Measurements from ENCODE around the gene STX3.
"Not testable (repeated sequence)": the region's sequence is repeated elsewhere in the genome, so short reads cannot be mapped to it uniquely, and the experiment has no call there.

Gene STX3

GRCh38 chr11:59779487-59779886 is 24.3 kb downstream of the STX3 start:
- no peak overlapping the region for H3K4me3 ChIP-seq (ENCODE audit: low read length)
- H3K4me1 ChIP-seq (ENCODE audit: control insufficient read depth, insufficient read depth, low read length), result no peaks in the 10 kb centered on the region
- no peaks in the 10 kb centered on the region for H3K27me3 ChIP-seq (ENCODE audit: control insufficient read depth, insufficient read depth, low read length)
- no peak overlapping the region for H3K9ac ChIP-seq (ENCODE audit: low read length)
- H3K36me3 ChIP-seq (ENCODE audit: control insufficient read depth, insufficient read depth, low read length), result no peaks in the 10 kb centered on the region
- no peak overlapping the region for H3K27ac ChIP-seq (ENCODE audit: low read depth, low read length)

GRCh38 chr11:59782080-59782479 is 26.9 kb downstream of the STX3 start:
- Histone ChIP-seq H3K4me1 (ENCODE audit: control insufficient read depth, insufficient read depth, low read length) (no peaks in the 10 kb centered on the region), H3K27me3 (ENCODE audit: control insufficient read depth, insufficient read depth, low read length) (no peaks in the 10 kb centered on the region), H3K4me3 (ENCODE audit: low read length) (no peak overlapping the region), H3K36me3 (ENCODE audit: control insufficient read depth, insufficient read depth, low read length) (no peaks in the 10 kb centered on the region), H3K27ac (ENCODE audit: low read depth, low read length) (no peak overlapping the region), H3K9ac (ENCODE audit: low read length) (no peak overlapping the region)

- Histone ChIP-seq H3K4me3 (ENCODE audit: low read length) (no peak overlapping the region), H3K9ac (ENCODE audit: low read length) (no peak overlapping the region), H3K36me3 (ENCODE audit: control insufficient read depth, insufficient read depth, low read length) (no peaks in the 10 kb centered on the region), H3K4me1 (ENCODE audit: control insufficient read depth, insufficient read depth, low read length) (no peaks in the 10 kb centered on the region), H3K27ac (ENCODE audit: low read depth, low read length) (no peak overlapping the region), H3K27me3 (ENCODE audit: control insufficient read depth, insufficient read depth, low read length) (no peaks in the 10 kb centered on the region)
Measured at GRCh38 chr11:59783632-59784090, 28.5 kb downstream of the STX3 start.

GRCh38 chr11:59784441-59784840 is 29.3 kb downstream of the STX3 start:
- H3K27me3 ChIP-seq (ENCODE audit: control insufficient read depth, insufficient read depth, low read length); H3K4me3 ChIP-seq (ENCODE audit: low read length); H3K4me1 ChIP-seq (ENCODE audit: control insufficient read depth, insufficient read depth, low read length); H3K27ac ChIP-seq (ENCODE audit: low read depth, low read length); H3K9ac ChIP-seq (ENCODE audit: low read length); H3K36me3 ChIP-seq (ENCODE audit: control insufficient read depth, insufficient read depth, low read length): not testable (repeated sequence)

- Histone ChIP-seq H3K27me3 (ENCODE audit: control insufficient read depth, insufficient read depth, low read length) (no peaks in the 10 kb centered on the region), H3K27ac (ENCODE audit: low read depth, low read length) (no peak overlapping the region), H3K4me1 (ENCODE audit: control insufficient read depth, insufficient read depth, low read length) (no peaks in the 10 kb centered on the region), H3K36me3 (ENCODE audit: control insufficient read depth, insufficient read depth, low read length) (peaks cover 4% of the 10 kb centered on the region), H3K4me3 (ENCODE audit: low read length) (no peak overlapping the region), H3K9ac (ENCODE audit: low read length) (no peak overlapping the region)
Measured at GRCh38 chr11:59785818-59786217, 30.6 kb downstream of the STX3 start.

GRCh38 chr11:59787255-59787588 is 32.0 kb downstream of the STX3 start:
- H3K36me3 ChIP-seq (ENCODE audit: control insufficient read depth, insufficient read depth, low read length), result peaks cover 8% of the 10 kb centered on the region

DNA sequence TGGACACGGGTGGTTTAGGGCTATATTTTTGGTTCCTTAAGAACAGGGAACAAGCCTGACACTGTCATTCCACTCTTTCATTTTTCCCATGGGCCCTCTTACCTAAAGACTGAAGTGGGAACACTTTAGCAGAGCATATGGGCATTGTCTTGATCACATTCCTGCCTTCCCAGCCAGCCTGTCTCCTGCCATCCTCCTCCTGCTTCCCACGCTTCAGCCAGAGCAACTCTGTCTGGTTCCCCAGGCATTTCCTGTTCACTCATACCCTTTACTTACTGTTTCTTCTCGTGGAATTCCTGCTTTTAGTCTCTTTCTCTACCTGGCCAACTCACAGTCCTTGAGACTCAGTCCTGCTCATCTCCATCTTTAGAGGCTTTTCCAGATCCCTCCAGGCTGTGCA is 32.6 kb downstream of the STX3 start:
- H3K4me3 ChIP-seq (ENCODE audit: low read length), result no peak overlapping the region
- no peaks in the 10 kb centered on the region for H3K27me3 ChIP-seq (ENCODE audit: control insufficient read depth, insufficient read depth, low read length)
- H3K4me1 ChIP-seq (ENCODE audit: control insufficient read depth, insufficient read depth, low read length), result no peaks in the 10 kb centered on the region
- H3K27ac ChIP-seq (ENCODE audit: low read depth, low read length), result no peak overlapping the region
- H3K9ac ChIP-seq (ENCODE audit: low read length), result no peak overlapping the region
- peaks cover 10% of the 10 kb centered on the region for H3K36me3 ChIP-seq (ENCODE audit: control insufficient read depth, insufficient read depth, low read length)

More at GRCh38 chr11:59787255-59787588, 32.0 kb downstream of the STX3 start:
- no peaks in the 10 kb centered on the region for H3K4me1 ChIP-seq (ENCODE audit: control insufficient read depth, insufficient read depth, low read length)
- H3K27ac ChIP-seq (ENCODE audit: low read depth, low read length), result no peak overlapping the region
- H3K9ac ChIP-seq (ENCODE audit: low read length), result no peak overlapping the region
- no peaks in the 10 kb centered on the region for H3K27me3 ChIP-seq (ENCODE audit: control insufficient read depth, insufficient read depth, low read length)
- no peak overlapping the region for H3K4me3 ChIP-seq (ENCODE audit: low read length)

DNA sequence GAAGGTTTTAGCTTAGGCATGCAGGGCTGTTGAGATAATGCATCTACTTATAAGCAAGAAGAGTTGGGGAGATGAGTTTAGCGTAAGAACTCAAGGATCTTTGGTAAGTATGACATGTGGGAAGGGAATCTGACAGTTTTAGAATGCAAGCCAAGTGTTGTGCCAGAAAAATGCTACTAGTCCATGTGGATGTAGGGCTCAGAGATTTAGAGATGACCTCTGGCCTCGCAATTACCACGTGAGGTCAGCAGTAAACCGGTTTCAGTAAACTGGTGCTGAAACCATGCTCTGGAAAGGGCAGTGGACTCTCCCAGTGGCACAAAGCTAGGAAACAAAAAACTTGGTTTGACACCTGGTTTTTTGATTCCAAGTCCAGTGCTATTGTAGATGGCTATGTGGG is 36.5 kb downstream of the STX3 start:
- Histone ChIP-seq H3K27ac (ENCODE audit: low read depth, low read length) (no peak overlapping the region), H3K27me3 (ENCODE audit: control insufficient read depth, insufficient read depth, low read length) (no peaks in the 10 kb centered on the region), H3K4me1 (ENCODE audit: control insufficient read depth, insufficient read depth, low read length) (no peaks in the 10 kb centered on the region), H3K9ac (ENCODE audit: low read length) (no peak overlapping the region), H3K4me3 (ENCODE audit: low read length) (no peak overlapping the region), H3K36me3 (ENCODE audit: control insufficient read depth, insufficient read depth, low read length) (peaks cover 34% of the 10 kb centered on the region)

DNA sequence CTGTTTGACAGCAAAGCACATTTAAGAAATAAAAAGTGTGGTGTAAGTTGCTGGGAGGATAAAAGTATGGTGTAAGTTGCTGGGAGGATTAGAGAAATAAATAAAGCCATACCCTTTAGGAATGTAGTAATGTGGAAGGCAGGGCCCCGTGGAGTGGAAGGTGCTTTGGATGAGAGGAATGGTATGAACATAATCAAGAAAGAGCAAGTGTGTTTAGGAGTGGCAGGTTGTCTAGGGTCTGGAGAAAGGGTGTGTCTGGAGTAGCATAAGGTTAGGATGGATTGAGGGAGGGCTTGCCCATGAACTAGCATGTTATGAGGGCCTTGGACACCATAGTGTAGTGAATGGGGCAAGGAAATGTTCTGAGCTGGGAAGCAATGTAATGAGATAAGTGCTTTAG is 37.3 kb downstream of the STX3 start:
- peaks cover 34% of the 10 kb centered on the region for H3K36me3 ChIP-seq (ENCODE audit: control insufficient read depth, insufficient read depth, low read length)
- no peak overlapping the region for H3K4me3 ChIP-seq (ENCODE audit: low read length)
- H3K4me1 ChIP-seq (ENCODE audit: control insufficient read depth, insufficient read depth, low read length), result no peaks in the 10 kb centered on the region
- no peaks in the 10 kb centered on the region for H3K27me3 ChIP-seq (ENCODE audit: control insufficient read depth, insufficient read depth, low read length)
- no peak overlapping the region for H3K27ac ChIP-seq (ENCODE audit: low read depth, low read length)
- H3K9ac ChIP-seq (ENCODE audit: low read length), result no peak overlapping the region

- no peak overlapping the region for H3K27ac ChIP-seq (ENCODE audit: low read depth, low read length)
- H3K9ac ChIP-seq (ENCODE audit: low read length), result no peak overlapping the region
- H3K36me3 ChIP-seq (ENCODE audit: control insufficient read depth, insufficient read depth, low read length), result peaks cover 34% of the 10 kb centered on the region
- no peak overlapping the region for H3K4me3 ChIP-seq (ENCODE audit: low read length)
- H3K27me3 ChIP-seq (ENCODE audit: control insufficient read depth, insufficient read depth, low read length), result no peaks in the 10 kb centered on the region
- no peaks in the 10 kb centered on the region for H3K4me1 ChIP-seq (ENCODE audit: control insufficient read depth, insufficient read depth, low read length)
Measured at GRCh38 chr11:59794417-59794816, 39.2 kb downstream of the STX3 start.

GRCh38 chr11:59800390-59801025 is 45.3 kb downstream of the STX3 start:
- Histone ChIP-seq H3K9ac (ENCODE audit: low read length) (no peak overlapping the region), H3K36me3 (ENCODE audit: control insufficient read depth, insufficient read depth, low read length) (peaks cover 5% of the 10 kb centered on the region), H3K4me3 (ENCODE audit: low read length) (no peak overlapping the region), H3K27ac (ENCODE audit: low read depth, low read length) (no peak overlapping the region), H3K27me3 (ENCODE audit: control insufficient read depth, insufficient read depth, low read length) (no peaks in the 10 kb centered on the region), H3K4me1 (ENCODE audit: control insufficient read depth, insufficient read depth, low read length) (no peaks in the 10 kb centered on the region)

DNA sequence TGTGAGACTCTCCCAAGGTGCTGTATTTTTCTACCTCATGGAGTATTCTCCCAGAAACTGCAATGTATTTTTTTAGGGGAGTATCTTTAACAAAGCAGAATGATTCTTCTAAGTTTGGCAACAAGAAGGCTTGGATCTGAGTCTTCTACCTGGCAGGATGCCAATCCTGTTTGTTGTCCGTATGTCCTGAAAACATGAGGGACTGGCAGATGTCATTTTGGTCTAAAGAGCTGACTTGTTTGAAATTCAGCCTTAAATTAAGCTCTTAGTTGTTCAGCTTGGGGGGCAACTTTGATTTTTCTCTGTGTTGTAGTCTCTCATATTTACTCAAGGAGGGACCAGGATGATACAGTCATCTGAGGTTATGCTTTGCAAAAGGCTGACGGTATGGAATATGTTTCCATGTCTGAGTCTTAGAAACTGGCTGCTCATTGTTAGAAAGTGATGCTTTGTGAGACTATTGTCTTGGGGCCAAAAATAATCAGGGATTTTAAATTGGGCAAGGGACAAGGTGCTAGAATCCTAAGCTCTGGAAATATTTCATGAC is 46.1 kb downstream of the STX3 start:
- H3K36me3 ChIP-seq (ENCODE audit: control insufficient read depth, insufficient read depth, low read length), result peaks cover 2% of the 10 kb centered on the region
- H3K27me3 ChIP-seq (ENCODE audit: control insufficient read depth, insufficient read depth, low read length), result no peaks in the 10 kb centered on the region
- no peaks in the 10 kb centered on the region for H3K4me1 ChIP-seq (ENCODE audit: control insufficient read depth, insufficient read depth, low read length)
- no peak overlapping the region for H3K9ac ChIP-seq (ENCODE audit: low read length)
- no peak overlapping the region for H3K4me3 ChIP-seq (ENCODE audit: low read length)
- no peak overlapping the region for H3K27ac ChIP-seq (ENCODE audit: low read depth, low read length)

GRCh38 chr11:59801981-59802638 is 46.9 kb downstream of the STX3 start:
- Histone ChIP-seq H3K27ac (ENCODE audit: low read depth, low read length) (no peak overlapping the region), H3K4me3 (ENCODE audit: low read length) (no peak overlapping the region), H3K36me3 (ENCODE audit: control insufficient read depth, insufficient read depth, low read length) (peaks cover 11% of the 10 kb centered on the region), H3K27me3 (ENCODE audit: control insufficient read depth, insufficient read depth, low read length) (no peaks in the 10 kb centered on the region), H3K4me1 (ENCODE audit: control insufficient read depth, insufficient read depth, low read length) (no peaks in the 10 kb centered on the region), H3K9ac (ENCODE audit: low read length) (no peak overlapping the region)

Measured in rectal smooth muscle tissue (tissue), 1 donor.